AG04450 (cell line): Measurements from ENCODE around the gene ERMN. TPM values are rescaled to one million over a fixed set of nuclear protein-coding genes. Genes with fewer than 3 reads are reported as not detected.

Experiments used
- CTCF ChIA-PET: fragments of 300-600, 350-600 bp; formaldehyde crosslinking; extraction: SDS; loops from one replicate; lab custom pipeline; 2022; ENCODE audit warnings: antibody characterized with exemption, inconsistent platforms; lab: Charles Lee
- POLR2A ChIA-PET: fragments of 350-600 bp; formaldehyde crosslinking; extraction: SDS; loops from one replicate; lab custom pipeline; 2021; ENCODE audit warnings: antibody characterized with exemption, inconsistent platforms; lab: Yijun Ruan, JAX
- DNase-seq: peaks from one replicate; pipeline ENCODE4 v3.0.0-alpha.2; 2011; ENCODE audit warnings: low read depth, low spot score
- H3K27ac ChIP-seq: one replicate; pipeline ENCODE4 v1.5.1; 2012; ENCODE audit warnings: low read depth, low read length, control low read depth
- H3K27me3 ChIP-seq: one replicate; pipeline ENCODE4 v1.6.0; 2012; ENCODE audit warnings: low read length; ENCODE audit not compliant: control insufficient read depth, insufficient read depth
- H3K4me3 ChIP-seq: 2 replicates; pipeline ENCODE4 v1.5.1; 2011; ENCODE audit warnings: mild to moderate bottlenecking, low read depth, low read length, control low read depth
- H3K9me3 ChIP-seq: 2 replicates; pipeline ENCODE4 v1.5.1; 2012; ENCODE audit warnings: low read length; ENCODE audit not compliant: control insufficient read depth, insufficient read depth
- polyA plus RNA-seq: library from polyadenylated mRNA; depleted of rRNA; stranded (reverse); fragments of >200 nt; gene quantifications from 2 replicates; pipeline ENCODE4 v1.2.3, GENCODE V29; 2011
- TF ChIP-seq, protein P1 (sequence below): IDR thresholded peaks from 2 replicates; pipeline ENCODE4 v1.5.1; 2011; ENCODE audit warnings: low read depth, low read length, control low read depth, inconsistent platforms

Gene ERMN
- polyA plus RNA-seq, 1 experiment, result not detected

DNA sequence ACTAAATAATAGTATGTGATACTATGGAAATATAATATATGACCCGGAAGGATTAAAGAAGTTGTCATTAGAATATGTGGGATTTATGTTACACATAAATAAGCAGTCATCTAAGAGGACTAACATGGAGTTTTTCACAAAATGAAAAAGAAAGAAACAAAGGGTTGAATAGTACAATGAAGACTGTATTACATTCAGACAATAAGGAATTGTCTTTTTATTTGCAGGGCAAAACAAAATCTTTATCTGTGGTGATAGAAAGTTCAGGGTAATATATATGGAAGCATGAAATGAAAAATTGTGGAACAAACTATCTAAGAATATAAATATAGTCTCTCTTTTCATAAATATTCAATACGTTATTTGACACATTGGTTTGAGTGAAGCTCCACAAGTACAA is 5.8 kb downstream of the ERMN start:
- ChIA-PET POLR2A (no interaction called here), CTCF (interaction anchor here (1.8 to 4.7 kb wide), 3 partner anchors 7 to 17 kb away, joined by 11 to 79 read pairs (median 35); partner anchors contain the start of gene ERMN)
- TF ChIP-seq, protein P1, sequence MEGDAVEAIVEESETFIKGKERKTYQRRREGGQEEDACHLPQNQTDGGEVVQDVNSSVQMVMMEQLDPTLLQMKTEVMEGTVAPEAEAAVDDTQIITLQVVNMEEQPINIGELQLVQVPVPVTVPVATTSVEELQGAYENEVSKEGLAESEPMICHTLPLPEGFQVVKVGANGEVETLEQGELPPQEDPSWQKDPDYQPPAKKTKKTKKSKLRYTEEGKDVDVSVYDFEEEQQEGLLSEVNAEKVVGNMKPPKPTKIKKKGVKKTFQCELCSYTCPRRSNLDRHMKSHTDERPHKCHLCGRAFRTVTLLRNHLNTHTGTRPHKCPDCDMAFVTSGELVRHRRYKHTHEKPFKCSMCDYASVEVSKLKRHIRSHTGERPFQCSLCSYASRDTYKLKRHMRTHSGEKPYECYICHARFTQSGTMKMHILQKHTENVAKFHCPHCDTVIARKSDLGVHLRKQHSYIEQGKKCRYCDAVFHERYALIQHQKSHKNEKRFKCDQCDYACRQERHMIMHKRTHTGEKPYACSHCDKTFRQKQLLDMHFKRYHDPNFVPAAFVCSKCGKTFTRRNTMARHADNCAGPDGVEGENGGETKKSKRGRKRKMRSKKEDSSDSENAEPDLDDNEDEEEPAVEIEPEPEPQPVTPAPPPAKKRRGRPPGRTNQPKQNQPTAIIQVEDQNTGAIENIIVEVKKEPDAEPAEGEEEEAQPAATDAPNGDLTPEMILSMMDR, result no peak

DNA sequence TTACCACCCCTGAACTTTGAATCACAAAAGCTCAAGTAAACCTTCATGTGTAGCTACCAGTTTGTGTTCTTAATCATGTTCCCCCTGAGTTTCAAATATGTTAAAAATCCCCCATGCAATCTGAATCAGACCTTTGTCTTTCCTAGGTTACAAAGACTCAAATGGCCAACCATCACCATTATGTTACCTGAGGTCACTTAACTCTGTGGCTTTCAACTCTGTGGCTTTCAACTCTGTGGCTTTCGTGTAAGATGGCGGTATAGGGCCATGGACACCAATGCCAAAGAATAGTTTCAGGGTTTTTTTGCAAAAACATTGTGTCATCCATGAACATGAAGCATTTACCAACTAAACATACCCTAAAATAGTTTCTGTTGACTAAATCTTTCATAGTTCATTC is 6.7 kb downstream of the ERMN start:
- TF ChIP-seq, protein P1, result no peak
- Histone ChIP-seq H3K27ac (no peak overlapping the region), H3K9me3 (no peaks in the 10 kb centered on the region), H3K4me3 (no peak overlapping the region), H3K27me3 (no peaks in the 10 kb centered on the region)
- CTCF ChIA-PET, result interaction anchor here (1.8 to 4.7 kb wide), 3 partner anchors 8 to 18 kb away, joined by 11 to 79 read pairs (median 35); partner anchors contain the start of gene ERMN
- POLR2A ChIA-PET, result no interaction called here
- DNase-seq, result no peak

More for the DNA sequence above, 5.8 kb downstream of the ERMN start:
- H3K27ac ChIP-seq, result no peak overlapping the region
- no peak for DNase-seq
- no peaks in the 10 kb centered on the region for H3K9me3 ChIP-seq
- H3K27me3 ChIP-seq, result no peaks in the 10 kb centered on the region
- H3K4me3 ChIP-seq, result no peak overlapping the region

DNA sequence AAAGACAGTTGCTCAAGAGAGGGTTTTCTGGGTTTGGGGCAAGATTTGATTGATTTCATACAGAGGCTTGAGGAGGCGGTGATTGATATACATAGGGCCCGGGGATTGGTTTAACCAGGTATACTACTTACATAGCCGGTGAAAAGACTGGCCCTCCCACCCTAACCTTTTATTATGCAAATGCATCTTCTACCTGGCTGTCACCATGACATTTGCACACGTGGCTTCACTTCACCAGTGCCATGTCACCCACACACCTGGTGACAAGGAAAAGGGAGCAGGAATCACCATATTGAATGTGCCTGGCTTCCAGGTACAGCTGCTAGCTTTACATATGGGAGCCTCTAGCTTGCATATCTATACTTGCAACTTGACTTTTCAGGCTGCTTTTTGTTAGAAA is 9.7 kb downstream of the ERMN start:
- no peak overlapping the region for H3K27ac ChIP-seq

DNA sequence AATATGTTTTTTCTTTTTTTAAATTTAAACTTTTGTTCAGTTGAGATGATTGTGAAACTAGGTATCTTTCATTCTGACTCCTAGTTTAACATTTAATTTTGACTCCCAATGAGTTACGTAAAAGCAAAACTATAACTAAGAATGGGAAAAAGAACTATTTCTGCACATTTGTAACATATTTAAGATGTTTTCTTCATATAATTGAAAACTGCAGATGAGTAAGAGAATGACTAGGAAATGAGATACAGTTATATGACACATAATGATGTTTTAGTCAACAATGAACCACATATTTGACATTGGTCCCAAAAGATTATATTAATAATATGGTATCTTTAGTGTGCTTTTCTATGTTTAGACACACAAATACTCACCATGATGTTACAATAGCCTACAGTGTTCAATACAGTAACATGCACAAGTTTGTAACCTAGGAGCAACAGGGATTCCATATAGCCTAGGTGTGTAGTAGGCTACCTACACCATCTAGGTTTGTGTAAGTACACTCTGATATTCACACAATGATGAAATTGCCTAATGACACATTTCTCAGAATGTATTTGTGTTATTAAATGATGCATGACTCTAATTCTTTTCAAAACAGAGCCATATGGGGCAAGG is 12.6 kb downstream of the ERMN start:
- no peak for DNase-seq
- Histone ChIP-seq H3K9me3 (no peaks in the 10 kb centered on the region), H3K4me3 (no peak overlapping the region), H3K27me3 (no peaks in the 10 kb centered on the region), H3K27ac (no peak overlapping the region)
- ChIA-PET POLR2A (no interaction called here), CTCF (interaction anchor here (1.0 to 1.7 kb wide), 3 partner anchors 11 to 23 kb away, joined by 6 to 8 read pairs (median 8); no protein-coding TSS in a partner anchor)
- TF ChIP-seq, protein P1, result no peak

More for the DNA sequence above, 9.7 kb downstream of the ERMN start:
- Histone ChIP-seq H3K4me3 (no peak overlapping the region), H3K9me3 (no peaks in the 10 kb centered on the region), H3K27me3 (no peaks in the 10 kb centered on the region)
- CTCF ChIA-PET, result interaction anchor here (0.8 to 4.7 kb wide), 5 partner anchors 11 to 20 kb away, joined by 3 to 79 read pairs (median 21); partner anchors contain the start of gene ERMN
- no peak for DNase-seq
- POLR2A ChIA-PET, result no interaction called here
- TF ChIP-seq, protein P1, result no peak

- POLR2A ChIA-PET, result no interaction called here
- Histone ChIP-seq H3K27ac (no peak overlapping the region), H3K4me3 (no peak overlapping the region), H3K27me3 (no peaks in the 10 kb centered on the region), H3K9me3 (no peaks in the 10 kb centered on the region)
- CTCF ChIA-PET, result interaction anchor here (2.7 to 13.2 kb wide), 3 partner anchors 9 to 22 kb away, joined by 22 to 299 read pairs (median 25); no protein-coding TSS in a partner anchor
- DNase-seq, result no peak
- TF ChIP-seq, protein P1, result no peak
These were observed 13.9 kb downstream of the ERMN start for GRCh38 chr2:157311706-157312105.
